ENCODE results near the gene POLR1A. TPM values are rescaled to one million over a fixed set of nuclear protein-coding genes. Genes with fewer than 3 reads are reported as not detected.

The POLR1A gene
- total and polyA plus RNA-seq, 2 of the 13 experiments (the other 11 are each of a cell fraction or from before 2014, with no cell fraction given) = 7.2 to 39.9 TPM

- intact Hi-C loops (cut with micrococcal nuclease; ENCODE audit: unreplicated experiment) (no loop called here), in situ Hi-C loops (cut with HindIII; ENCODE audit: extremely low pct_ligation_motif_present, low pct_unique_long_range_greater_than_20kb) (no loop called here)
- no peak overlapping the region for H2AFZ ChIP-seq (ENCODE audit: low read length)
- H3K9ac ChIP-seq (ENCODE audit: insufficient read depth, low read depth, low read length) = no peak overlapping the region
- H3K79me2 ChIP-seq (ENCODE audit: insufficient read depth, low read length) = no peaks in the 10 kb centered on the region
- DNase-seq (ENCODE audit: low spot score) (no peak), ATAC-seq (no peak), FAIRE-seq (no peak)
- H3K4me2 ChIP-seq (ENCODE audit: low read depth, low read length) = no peak overlapping the region
- no peak overlapping the region for H3K27ac ChIP-seq (ENCODE audit: extremely low read length, insufficient read depth, low read length)
- no peak overlapping the region for H3K4me3 ChIP-seq (replicated peaks in 1 of 3; ENCODE audit: insufficient read depth in 1 of 3, low read depth in 2 of 3, low read length in 3 of 3)
- H3K36me3 ChIP-seq (replicated peaks in 1 of 2; ENCODE audit: control insufficient read depth in 1 of 2, insufficient read depth in 2 of 2, low read length in 2 of 2) = peaks cover 59 to 100% of the 10 kb centered on the region in 2 experiments
- H3K4me1 ChIP-seq (ENCODE audit: insufficient read depth, low read length) = no peaks in the 10 kb centered on the region
- BruUV-seq (replicated peaks) = no TSS peak
- ChIA-PET CTCF (ENCODE audit: low intra/inter-chr PET ratio, low total read pairs) (no interaction called here), POLR2A (no interaction called here)
- H3K27me3 ChIP-seq (ENCODE audit: control insufficient read depth in 1 of 2, insufficient read depth in 2 of 2, low read length in 2 of 2) = no peaks in the 10 kb centered on the region
- WGBS (ENCODE audit: low lambda C conversion rate) = 100% methylated on average over 4 of the region's 4 CpGs
- H3K9me3 ChIP-seq (ENCODE audit: low read length) = no peaks in the 10 kb centered on the region
- H4K20me1 ChIP-seq (ENCODE audit: insufficient read depth, low read length) = no peaks in the 10 kb centered on the region
- no peak for TF ChIP-seq ZNF639 (CRISPR knock-in tag; conservative IDR thresholded peaks at IDR 0.05)
- no peak for TF ChIP-seq ZNF740 (CRISPR knock-in tag; IDR thresholded peaks at IDR 0.05)
- TF ChIP-seq TRIM22 (IDR thresholded peaks at IDR 0.05) = no peak
- TF ChIP-seq MZF1 (CRISPR knock-in tag; IDR thresholded peaks at IDR 0.05; ENCODE audit: borderline replicate concordance) = no peak
- TF ChIP-seq ETV6 (CRISPR knock-in tag; conservative IDR thresholded peaks at IDR 0.05) = no peak
- no peak for TF ChIP-seq SNAI1 (CRISPR knock-in tag; IDR thresholded peaks at IDR 0.05; ENCODE audit: borderline replicate concordance)
- no peak for TF ChIP-seq ZNF646 (CRISPR knock-in tag; IDR thresholded peaks at IDR 0.05)
- no peak for TF ChIP-seq ZNF788 (CRISPR knock-in tag; IDR thresholded peaks at IDR 0.05; ENCODE audit: borderline replicate concordance)
- TF ChIP-seq ZNF124 (CRISPR knock-in tag; IDR thresholded peaks at IDR 0.05) = no peak
- TF ChIP-seq ZNF576 (CRISPR knock-in tag; IDR thresholded peaks at IDR 0.05) = no peak
- no peak for TF ChIP-seq U2AF1 (optimal IDR thresholded peaks at IDR 0.05; ENCODE audit: low read depth, low read length)
- no peak for TF ChIP-seq GMEB1 (CRISPR knock-in tag; IDR thresholded peaks at IDR 0.05; ENCODE audit: borderline replicate concordance)
- TF ChIP-seq GABPB1 (CRISPR knock-in tag; IDR thresholded peaks at IDR 0.05) = no peak
- no peak for TF ChIP-seq EEA1 (CRISPR knock-in tag; IDR thresholded peaks at IDR 0.05; ENCODE audit: borderline replicate concordance)
These were observed 61.1 kb downstream of the POLR1A start for GRCh38 chr2:86044614-86045013.
